NB4 (cell line): ENCODE results near the gene GADL1.

ENCODE experiments used
- MYC ChIP-seq: IDR thresholded peaks from 2 replicates; pipeline ENCODE4 v1.6.1; 2011; ENCODE audit warnings: low read depth, low read length
- POLR2A ChIP-seq: IDR thresholded peaks from 2 replicates; pipeline ENCODE4 v1.6.1; 2011; ENCODE audit warnings: mild to moderate bottlenecking; ENCODE audit not compliant: insufficient read length; ENCODE audit errors: extremely low read depth
- TF ChIP-seq, protein P1 (sequence below): IDR thresholded peaks from one replicate; pipeline ENCODE4 v1.5.1; 2012; ENCODE audit warnings: low read depth, low read length
- TF ChIP-seq, protein P2 (sequence below): IDR thresholded peaks from 2 replicates; pipeline ENCODE4 v1.6.1; 2011; ENCODE audit warnings: low read depth, low read length

DNA sequence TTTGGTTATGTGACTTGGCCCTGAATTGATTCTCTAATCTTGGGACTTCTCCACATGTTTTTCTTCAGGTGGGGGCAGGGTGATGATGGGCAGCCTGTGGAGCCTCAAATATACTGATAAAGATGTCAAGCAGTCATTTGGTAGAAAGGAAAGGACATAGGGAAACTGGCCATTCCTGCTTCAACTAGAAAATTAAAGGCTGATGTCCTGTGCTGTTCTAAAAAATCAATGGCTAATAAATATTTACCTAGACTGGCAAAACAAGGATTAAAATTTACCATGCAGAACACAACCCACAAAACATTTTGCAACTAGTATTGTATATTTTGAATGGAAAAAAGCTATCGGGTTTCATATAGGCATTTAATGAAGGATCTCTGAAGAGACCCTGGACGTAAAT lies 133.7 kb downstream of the GADL1 start:
- TF ChIP-seq, protein P1, sequence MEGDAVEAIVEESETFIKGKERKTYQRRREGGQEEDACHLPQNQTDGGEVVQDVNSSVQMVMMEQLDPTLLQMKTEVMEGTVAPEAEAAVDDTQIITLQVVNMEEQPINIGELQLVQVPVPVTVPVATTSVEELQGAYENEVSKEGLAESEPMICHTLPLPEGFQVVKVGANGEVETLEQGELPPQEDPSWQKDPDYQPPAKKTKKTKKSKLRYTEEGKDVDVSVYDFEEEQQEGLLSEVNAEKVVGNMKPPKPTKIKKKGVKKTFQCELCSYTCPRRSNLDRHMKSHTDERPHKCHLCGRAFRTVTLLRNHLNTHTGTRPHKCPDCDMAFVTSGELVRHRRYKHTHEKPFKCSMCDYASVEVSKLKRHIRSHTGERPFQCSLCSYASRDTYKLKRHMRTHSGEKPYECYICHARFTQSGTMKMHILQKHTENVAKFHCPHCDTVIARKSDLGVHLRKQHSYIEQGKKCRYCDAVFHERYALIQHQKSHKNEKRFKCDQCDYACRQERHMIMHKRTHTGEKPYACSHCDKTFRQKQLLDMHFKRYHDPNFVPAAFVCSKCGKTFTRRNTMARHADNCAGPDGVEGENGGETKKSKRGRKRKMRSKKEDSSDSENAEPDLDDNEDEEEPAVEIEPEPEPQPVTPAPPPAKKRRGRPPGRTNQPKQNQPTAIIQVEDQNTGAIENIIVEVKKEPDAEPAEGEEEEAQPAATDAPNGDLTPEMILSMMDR: no peak
- no peak for TF ChIP-seq POLR2A
- TF ChIP-seq, protein P2, sequence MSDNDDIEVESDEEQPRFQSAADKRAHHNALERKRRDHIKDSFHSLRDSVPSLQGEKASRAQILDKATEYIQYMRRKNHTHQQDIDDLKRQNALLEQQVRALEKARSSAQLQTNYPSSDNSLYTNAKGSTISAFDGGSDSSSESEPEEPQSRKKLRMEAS: no peak
- no peak for TF ChIP-seq MYC
